Brain pericyte (primary cell): ENCODE measurements around the gene PRKCQ.

Experiments
- DNase-seq: peaks from one replicate; pipeline ENCODE4 v3.0.0-alpha.2; 2012; ENCODE audit warnings: low read depth, low spot score

Gene PRKCQ

DNA sequence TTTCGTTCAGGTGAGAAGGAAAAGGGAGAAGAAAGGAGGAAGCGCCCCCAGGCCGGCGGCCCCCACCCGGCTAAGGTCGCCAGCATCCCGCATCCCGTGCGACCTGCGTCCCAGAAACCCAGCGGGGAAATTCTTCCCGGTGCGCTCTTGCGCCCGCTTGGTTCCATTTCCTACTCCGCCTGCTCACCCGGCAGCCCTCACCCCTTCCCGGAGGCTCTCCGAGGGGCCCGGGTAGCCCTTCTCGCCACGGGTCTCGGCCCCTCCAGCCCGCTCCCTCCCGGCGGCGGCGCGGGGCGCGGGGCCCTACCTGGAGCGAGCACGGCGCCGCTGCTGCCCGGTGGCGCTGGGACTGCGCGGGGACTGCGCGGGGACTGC lies at the start of gene PRKCQ:
Gene PRKCQ, minus strand, starts transcription at position 373 of the 375 bp plus-strand sequence. CDS start 65,141 bp downstream, outside the sequence.
- no peak for DNase-seq

DNA sequence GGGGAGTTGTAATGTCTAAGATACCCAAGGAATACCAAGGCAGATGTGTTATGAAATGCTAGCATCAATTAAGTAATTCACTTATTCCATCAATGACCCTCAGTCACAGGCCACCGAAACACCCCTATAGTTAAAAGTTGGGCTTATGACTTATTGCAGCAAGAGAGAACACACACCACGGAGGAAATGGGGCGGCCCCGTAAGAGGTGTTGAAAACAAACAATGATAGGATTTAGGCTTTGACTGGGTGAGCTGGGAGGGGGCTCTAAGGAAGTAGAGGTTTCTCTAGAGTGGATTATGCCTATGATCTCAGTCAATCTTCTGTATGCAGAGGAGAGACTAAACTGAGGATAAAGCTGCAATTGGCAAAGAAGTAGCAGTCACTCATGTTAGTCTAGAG lies 45.4 kb upstream of the PRKCQ start:
- DNase-seq = no peak

DNA sequence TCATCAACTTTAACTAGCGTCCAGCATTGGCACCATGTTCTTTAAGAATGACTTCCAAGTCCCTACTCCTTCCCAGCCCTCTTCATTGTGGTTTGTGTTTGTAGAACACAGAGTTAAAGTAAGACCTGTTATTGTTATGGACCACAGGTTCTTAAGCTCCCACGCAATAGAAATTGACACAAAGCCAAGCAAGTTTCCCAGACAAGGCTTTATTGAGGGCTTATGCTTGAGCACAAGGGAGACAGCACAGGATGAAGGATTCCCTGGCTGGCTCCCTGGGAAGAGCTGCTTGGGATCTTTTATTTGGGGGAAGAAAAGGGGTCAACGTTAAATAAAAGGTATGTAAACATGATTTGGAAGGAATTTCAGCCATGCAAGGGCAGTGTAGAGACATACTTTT lies 44.3 kb upstream of the PRKCQ start:
- DNase-seq = no peak

DNA sequence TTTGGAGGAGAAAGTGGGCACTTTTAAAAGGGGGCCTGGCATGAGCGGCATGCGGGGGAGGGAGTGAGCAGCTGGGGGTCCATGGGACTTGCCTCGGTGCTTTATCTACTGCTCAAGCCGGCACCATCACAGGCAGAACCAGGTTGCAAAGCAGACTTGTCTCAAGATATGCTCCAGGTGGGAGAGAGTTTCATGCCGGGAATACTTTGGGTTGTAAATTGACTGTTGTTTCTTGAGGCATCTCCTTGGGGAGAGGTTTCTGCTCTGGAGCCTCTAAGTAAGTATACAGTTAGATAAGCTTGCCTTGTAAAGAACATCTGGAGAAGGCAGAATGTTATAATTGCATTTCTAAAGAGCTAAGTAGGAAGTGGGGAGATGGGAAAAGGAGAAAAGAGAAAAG lies 42.8 kb upstream of the PRKCQ start:
- DNase-seq = no peak

DNA sequence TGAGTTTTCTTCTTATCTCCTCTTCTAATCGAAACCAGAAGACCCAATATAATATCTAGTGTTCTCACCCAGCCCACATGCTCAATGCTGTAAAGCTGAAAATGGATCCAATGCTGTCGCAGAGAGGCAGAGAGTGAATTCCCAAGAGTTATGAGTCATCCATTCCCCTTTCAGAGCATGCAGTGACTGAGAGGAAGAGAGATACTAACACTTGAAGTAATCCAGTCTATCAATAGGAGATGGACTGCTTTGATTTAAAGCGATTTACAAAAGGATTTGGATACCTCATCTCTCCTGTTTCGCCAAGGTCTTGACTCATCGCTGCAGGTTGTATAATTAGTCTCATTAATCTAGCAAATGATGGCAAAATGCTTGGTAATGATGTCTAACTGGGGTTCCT lies 41.5 kb upstream of the PRKCQ start:
- no peak for DNase-seq

DNA sequence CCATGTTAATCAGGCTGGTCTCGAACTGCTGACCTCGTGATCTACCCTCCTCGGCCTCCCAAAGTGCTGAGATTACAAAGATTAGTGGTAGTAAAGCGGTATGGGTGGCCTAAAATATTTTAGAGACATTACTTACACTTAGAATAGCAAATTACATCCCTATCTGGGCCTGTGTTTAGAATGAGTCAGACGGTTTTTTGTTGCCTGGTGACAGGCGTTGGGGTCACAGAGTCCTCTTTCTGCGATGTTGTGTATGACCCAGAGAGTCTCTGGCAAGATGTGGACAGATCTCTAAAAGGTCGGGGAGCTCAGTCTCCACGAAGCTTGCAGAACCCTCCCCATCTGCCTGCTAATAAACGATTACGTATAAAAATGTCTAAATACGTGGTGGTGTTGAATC lies 39.6 kb upstream of the PRKCQ start:
- DNase-seq = no peak

DNA sequence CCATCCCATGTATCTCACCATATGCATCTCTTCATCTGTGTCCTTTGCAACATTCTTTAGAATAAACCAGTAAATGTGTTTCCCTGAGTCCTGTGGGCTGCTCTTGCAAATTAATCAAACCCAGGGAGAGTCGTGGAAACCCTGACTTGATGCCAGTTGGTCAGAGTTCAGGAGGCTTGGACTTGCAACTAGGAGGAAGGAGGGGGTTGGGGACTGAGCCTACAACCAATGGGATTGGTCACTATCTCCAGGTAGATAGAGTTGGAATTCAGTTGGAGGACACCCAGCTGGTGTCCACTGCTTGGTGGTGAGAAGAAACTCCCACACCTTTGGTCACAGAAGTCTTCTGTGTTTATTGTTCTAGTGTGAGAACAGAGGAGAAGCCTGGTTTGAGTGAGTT lies 38.3 kb upstream of the PRKCQ start:
- DNase-seq = no peak

DNA sequence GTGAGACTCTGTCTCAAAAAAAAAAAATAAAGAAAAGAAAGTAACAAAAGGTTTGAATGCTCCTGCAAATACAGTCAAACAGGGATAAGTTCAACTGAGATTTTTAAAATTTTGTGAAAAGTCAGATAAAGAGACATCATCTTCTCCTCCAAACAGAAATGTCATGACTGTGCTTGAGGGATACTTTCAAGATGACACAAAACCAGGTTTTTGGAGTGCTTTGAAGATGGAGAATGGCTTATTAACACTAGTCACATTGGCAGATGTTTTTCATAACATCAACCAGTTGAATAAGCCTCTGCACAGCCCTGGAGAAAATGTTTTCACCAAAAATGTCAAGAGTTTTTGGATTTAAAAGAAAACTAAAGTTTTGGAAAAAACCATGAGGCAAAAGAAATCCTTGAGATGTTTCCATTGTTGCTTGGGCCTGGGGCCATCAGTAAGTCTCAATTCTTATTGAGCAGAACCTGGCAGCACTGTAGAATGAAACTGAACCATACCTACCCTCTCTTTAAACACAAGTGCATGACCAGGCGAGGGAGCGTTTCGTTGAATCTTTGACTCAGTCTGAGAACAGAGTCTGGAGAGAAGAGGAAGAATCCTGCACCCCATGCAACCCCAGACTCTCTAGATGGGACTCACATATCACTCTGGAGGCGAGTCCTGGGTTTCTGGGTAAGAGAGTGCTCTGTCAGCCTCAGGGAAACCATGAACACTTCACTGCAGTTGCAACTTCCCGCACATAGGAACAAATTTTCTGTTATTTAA lies 37.4 kb upstream of the PRKCQ start:
- DNase-seq = no peak

DNA sequence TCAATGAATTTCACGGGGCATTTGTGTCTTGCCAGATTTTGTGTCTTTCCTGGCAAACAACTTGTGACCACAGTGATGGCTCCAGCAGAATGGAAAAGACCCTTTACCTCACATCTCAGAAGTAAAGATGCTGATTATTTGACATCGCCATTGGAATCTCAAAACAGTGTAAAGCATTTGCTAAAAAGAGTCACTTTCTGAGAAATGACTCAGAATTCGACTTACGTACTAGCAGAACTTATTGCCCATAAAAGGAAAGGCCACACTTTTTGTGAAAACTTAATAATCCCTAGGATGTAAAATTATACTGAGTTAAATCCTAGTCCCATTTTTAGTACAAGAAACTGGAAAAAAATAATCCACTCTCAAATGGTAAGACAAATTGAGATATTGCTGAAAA lies 35.9 kb upstream of the PRKCQ start:
- no peak for DNase-seq

DNA sequence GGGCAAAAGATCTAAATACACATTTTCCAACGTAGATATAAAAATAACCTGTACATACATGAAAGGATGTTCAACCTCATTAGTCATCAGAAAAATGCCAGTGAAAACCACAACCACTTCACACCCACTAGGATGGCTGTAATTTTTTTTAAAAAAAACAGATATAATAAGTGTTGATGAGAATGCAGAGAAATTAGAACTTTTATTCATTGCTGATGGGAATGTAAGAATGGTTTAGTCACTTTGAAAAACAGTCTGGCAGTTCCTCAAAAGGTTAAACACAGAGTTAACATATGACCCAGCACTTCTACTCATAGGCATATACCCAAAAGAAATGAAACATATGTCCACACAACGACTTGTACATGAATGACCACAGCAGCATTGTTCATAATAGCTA lies 32.3 kb upstream of the PRKCQ start:
- DNase-seq = no peak

DNA sequence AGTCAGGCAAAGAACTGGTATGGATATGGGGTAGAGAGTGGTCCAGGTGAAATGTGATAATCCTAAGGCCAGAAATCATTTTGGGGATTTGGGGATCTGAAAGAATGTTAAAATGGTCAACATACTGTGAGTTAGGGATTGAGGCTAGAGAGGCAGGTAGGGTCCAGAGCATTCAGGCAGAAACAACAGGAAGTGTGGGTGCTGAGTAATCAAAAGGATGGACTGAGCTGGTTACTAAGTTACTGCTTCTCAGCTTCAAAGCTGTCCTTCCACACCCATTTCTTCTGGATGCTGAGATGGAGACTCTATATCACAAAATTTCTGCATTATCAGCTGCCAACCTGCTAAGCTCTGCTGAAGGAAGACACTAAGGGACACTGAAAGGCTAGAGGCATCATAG lies 30.6 kb upstream of the PRKCQ start:
- no peak for DNase-seq

DNA sequence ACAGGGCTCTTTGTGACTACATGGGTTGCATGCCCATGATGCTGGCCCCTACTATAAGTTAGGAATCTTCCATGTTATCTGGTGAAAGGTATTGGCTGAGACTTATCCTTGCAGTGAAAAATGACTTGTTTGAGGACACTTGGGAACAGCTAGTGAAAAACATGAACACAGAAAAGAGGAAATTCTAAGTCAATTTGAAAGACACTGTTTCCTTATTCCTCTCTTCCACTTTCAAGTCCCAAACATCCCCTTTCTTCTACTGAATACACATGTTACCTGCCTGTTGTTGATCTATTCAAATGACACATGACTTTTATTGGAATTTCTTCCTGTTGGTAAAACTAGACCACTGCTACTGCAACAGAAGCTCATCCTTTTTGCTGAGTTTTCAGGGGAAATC lies 29.5 kb upstream of the PRKCQ start:
- no peak for DNase-seq

DNA sequence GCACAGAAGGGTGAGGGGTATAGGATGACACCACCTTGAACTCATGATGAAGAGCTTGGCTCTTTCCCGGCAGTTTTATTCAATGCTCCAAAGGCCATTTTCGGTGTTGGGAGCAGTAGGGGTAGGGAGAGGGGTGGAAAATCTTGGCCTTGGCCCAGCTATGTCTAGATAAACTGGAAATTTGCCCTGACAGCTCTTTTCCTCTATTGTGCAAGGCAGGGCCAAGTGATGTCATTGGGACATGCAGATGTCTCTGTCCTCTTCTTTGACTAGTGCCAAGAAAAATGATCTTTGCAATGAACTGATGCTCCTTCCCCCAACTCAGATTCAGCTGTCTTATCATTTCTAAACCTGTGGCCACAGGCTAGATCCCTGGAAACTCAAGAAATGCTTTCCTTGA lies 27.7 kb upstream of the PRKCQ start:
- no peak for DNase-seq

DNA sequence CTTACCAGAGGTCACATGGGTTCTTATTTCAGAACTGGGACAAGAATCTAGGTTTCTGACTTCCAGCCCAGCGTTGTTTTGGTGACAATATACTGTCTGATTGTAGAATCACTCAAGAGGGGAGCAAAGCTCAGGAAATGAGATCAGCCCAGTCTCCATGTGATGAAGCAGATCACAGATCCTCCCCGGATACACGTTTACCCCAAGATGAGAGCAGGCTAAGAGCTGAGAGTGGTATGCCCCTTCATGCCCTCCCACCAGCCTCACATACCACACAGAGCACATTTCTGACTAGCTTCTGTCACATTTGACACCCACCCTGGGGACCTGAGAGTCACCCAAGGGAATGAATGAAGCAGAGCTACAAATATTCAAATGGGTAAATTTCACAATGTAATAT lies 27.1 kb upstream of the PRKCQ start:
- DNase-seq = no peak

DNA sequence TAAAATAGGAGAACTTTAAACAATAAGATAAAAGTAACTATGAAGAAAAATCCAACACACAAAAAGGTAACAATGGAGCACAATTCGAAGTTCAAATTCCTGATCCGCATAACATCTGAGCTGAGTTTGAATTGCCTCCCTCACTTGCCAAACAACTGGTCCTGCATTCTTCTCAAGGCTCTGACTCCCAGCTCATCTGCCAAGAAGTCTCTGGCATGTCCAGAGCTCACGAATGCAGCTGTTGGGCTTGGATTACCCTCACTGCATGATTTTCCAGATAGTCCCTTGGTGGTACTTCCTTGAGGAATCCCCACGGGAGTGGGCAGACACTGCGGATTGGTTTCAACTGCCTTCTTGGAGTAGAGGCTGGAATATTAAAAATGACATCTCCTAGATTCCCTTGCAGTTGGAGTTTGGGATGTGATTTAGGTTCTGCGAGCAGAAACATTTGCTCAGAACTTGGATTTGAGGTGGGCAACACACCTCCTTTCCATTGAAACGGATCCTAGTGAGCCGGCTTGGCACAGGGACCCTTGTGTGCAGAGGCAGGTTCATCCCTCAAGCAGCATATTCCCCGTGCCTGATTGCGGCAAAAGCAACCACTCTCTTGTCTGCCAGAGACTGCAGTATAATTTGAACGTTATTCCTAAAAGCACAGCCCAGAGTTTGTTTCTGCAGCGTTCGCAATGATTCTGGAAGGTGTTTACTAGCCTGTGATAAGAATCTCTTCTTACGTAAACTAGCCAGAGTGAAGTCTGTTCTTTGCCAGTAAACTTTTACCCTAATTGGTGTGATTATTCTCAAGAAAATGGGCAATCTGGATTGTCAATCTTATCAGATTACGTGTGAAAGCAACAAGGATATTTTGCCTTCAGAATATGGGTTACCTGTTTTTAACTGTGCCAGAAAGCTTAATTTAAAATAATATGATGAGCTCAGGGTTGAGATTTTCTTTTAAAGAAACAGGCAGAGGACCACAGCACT lies 23.4 kb upstream of the PRKCQ start:
- no peak for DNase-seq

DNA sequence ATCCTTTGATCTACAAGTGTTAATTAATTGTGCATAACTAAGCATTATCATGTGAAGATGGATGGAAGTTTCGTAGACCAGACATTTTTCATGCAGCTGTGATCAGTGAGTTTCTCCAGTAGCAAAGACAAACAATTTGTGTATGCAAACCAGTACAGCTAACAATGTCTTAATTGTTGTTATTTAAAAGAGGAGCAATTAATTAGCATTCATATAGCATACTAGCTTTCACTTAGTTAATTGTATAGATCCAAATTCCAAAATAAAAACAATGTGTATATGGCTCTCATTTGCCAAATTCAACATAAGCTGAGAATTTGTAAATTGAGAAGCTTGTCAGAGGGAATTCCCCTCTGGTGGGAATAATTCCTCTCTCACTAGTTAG lies 22.6 kb upstream of the PRKCQ start:
- DNase-seq = no peak

DNA sequence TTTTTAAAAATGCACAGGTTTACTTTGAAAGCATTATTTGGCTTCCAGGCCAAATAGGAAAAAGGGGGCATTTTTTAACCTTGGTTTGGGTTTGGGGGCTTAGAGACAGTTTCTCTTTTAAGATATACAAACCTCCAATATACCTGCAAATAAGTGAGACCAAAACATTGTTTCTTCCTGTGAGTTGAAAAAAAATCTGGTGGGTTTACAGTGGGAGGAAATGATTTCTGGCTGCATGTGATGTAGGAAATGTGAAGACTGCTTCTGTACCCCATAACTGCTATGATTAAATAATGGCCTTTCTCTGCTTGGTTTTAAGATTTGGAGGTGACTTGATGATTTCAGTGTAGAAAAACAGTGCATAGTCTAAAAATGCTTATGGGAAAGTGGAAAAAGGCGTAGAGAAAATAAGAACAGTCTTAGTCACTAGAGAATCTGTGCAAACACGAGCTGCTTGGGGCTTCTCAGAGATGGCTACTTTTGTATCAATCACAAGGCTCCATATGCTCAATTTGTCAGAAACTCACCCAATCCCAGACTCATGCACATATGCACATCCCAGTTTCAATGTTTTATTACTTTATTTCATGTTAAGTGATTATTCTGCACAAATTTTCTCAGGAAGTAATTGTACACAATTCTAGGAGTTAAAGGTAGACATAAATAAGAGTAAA lies 22.1 kb upstream of the PRKCQ start:
- DNase-seq = no peak

DNA sequence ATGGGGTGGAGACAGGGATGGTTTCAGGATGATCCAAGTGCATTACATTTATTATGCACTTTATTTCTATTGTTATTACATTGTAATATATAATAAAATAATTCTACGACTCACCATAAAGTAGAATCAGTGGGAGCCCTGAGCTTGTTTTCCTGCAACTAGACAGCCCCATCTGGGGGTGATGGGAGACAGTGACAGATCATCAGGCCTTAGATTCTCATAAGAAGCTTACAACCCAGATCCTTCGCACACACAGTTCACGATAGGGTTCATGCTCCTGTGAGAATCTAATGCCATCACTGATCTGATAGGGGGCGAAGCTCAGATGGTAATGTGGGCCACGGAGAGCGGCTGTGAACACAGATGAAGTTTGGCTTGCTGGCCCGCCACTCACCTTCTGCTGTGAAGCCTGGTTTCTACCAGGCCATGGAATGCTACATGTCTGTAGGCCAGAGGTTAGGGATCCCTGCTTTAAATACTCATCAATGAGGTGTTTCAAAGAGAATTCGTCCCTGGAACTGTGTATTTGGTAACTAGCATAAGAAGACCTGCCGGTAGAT lies 21.2 kb upstream of the PRKCQ start:
- DNase-seq = no peak

DNA sequence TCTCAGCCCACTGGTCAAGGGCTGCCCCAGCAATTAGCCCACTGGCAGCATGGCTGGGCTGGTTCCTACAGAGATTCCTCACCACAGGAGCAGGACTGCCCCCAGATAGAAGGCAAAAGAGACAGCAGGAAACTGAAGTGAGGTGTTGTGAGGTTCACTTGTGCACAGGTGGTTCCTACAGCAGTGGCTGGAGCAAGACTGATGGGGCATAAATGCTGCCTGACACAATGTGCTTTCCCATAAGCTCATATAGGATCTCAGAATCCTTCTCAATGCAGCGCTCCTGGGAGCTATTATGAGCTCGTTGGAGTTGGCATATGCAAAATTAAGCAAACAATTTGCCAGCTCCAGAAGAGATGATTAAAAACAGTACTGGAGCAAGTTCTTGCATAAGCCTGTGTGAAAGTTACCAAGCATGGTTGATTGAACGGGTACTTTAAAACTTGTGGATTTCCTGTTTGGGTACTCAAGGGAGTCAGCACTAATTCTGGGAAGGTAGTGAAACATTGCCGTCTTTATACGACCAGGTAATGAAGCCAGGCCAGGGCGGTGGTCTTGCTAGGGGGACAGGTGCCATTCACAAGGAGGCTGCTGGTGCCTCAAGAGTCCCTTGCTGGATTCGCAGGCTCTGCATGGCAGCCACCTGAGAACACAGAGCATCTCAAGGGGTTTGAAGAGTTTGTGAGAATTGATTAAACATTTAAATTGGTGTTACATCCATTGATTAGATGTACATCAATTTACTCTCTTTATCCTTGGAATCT lies 20.3 kb upstream of the PRKCQ start:
- DNase-seq = no peak

DNA sequence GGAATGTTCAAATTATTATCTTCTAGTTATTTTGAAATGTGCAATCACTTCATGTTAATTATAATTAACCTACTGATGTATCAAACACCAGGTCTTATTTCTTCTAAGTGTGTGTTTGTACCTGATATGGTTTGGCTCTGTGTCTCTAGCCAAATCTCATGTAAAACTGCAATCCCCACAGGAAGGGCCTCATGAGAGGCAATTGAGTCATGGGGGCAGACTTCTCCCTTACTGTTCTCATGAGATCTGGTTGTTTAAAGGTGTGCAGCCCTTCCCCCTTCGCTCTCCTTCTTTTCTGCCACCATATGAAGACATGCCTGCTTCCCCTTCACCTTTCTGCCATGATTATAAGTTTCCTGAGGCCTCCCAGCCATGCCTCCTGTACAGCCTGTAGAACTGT lies 18.6 kb upstream of the PRKCQ start:
- no peak for DNase-seq

DNA sequence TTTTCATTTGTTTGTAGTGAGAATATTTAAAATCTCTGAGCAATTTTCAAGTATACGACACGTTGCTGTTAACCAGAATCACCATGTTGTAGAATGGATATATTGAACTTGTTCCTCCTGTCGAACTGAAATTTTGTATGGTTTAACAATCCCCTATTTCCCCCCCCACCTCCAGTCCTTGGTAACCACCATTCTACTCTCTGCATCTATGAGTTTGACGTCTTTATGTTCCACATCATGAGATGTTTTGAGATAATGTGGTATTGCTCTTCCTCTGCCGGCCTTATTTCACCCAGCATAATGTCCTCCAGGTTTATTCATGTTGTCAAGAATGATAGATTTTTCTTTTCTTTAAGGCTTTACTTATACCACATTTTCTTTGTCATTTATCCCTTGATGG lies 17.4 kb upstream of the PRKCQ start:
- no peak for DNase-seq
